GM21825 (cell line): ENCODE data around the gene JAKMIP1.
"Not testable (repeated sequence)": the region's sequence is repeated elsewhere in the genome, so short reads cannot be mapped to it uniquely, and the experiment has no call there.

ENCODE experiments used
- ATAC-seq: cut with Tn5 transposase; IDR thresholded peaks from one replicate; pipeline ENCODE4 v1.9.1; 2021; ENCODE audit warnings: mild to moderate bottlenecking, moderate library complexity; ENCODE audit not compliant: unreplicated experiment

The JAKMIP1 gene

GRCh38 chr4:6150046-6150735, 50.2 kb downstream of the JAKMIP1 start:
- ATAC-seq: no peak

GRCh38 chr4:6148506-6149205, 51.7 kb downstream of the JAKMIP1 start:
- no peak for ATAC-seq

GRCh38 chr4:6147441-6147840, 52.9 kb downstream of the JAKMIP1 start:
- ATAC-seq: no peak

DNA sequence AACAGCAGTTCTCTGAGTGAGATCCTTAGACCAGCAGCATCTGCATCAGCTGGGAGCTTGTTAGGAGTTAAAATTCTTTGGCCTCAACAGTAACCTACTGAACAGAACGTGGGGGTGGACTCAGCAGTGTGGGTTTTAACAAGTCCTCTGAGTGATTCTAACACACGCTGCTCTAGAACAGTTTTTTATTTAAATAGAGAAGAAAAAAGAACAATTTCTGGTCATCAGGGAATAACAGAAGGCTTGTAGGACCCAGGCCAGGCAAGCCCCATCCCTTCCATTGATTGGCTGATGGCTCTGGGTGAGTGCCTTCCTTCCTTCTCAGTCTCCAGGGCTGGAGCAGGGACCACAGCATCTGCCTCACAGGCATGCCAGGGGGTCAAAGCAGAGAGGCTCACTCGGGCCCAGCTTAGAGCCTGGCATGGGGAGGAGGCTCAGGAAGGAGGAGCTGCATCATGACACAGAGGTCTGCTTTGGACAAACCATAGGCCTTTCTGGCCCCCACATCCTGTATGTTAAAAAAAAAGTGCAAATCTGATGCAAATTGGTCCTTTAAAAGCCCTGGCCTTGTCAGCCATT, 56.7 kb downstream of the JAKMIP1 start:
- ATAC-seq: no peak

DNA sequence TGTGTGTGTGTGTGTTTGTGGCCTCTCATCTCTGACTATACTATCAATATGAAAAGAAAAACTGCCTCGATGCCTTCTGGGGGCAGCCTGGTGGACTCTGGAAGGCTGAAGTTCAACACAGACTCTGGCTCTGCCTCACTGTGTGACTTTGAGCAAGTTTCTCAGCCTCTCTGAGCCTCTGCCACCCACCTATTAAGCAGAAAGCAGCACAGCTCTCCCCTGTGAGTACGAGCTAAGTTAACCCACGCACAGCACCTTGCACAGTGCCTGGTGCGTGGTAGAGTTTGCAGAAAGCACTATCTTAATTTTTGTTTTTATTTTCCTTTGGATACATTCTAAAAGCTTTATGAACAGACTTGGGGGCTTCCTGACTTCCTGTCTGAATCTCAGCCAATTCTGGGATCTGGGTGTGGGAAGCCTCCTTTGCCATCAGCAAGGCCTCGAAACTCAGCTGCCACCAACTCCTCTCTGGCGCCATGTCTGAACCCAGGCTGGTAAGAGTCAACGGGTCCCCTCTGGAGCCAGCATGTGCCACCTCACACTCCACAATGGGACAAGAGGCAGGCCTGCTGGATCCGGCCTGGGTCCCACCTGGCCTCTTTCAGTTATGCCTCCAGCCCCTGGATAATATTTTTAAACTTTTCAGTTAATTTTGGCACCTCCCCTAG, 57.3 kb downstream of the JAKMIP1 start:
- no peak for ATAC-seq

- ATAC-seq: no peak
Observed at GRCh38 chr4:6142511-6142910, 57.8 kb downstream of the JAKMIP1 start.

DNA sequence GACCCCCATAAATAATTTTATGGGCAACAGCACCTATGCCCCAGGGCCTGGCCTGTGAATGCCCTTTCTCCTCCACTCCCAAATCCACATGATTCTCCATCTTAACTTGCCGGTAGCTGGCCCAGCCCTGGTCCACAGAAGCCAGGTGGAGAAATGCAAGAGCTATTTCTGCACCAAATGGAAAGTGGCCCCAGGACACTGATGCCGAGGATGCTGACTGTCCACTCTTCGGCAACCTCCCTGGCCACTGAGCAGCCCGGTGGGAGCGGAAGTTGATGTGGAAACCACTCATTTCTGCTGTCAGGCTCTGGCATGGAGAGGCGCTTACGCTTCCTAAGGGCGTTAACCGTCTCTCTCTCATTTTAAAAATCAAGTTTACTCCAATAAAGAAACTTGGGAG, 58.8 kb downstream of the JAKMIP1 start:
- ATAC-seq: no peak

DNA sequence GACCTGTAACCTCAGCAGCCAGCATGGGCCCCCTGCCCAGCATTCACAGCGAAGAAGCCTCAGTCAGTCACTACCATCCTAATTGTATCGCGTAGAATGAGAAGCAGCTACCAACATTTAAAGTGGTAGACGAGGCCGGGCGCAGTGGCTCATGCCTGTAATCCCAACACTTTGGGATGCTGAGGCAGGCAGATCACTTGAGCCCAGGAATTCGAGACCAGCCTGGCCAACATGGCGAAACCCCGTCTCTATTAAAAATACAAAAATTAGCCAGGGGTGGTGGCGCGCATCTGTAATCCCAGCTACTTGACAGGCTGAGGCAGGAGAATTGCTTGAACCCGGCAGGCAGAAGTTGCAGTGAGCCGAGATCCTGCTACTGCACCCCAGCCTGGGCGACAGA, 59.3 kb downstream of the JAKMIP1 start:
- not testable (repeated sequence) for ATAC-seq

GRCh38 chr4:6137747-6138135, 62.6 kb downstream of the JAKMIP1 start:
- ATAC-seq: no peak

- no peak for ATAC-seq
Observed at GRCh38 chr4:6137027-6137746, 63.2 kb downstream of the JAKMIP1 start.

GRCh38 chr4:6134612-6135220, 65.6 kb downstream of the JAKMIP1 start:
- ATAC-seq: peak; percentile 78

DNA sequence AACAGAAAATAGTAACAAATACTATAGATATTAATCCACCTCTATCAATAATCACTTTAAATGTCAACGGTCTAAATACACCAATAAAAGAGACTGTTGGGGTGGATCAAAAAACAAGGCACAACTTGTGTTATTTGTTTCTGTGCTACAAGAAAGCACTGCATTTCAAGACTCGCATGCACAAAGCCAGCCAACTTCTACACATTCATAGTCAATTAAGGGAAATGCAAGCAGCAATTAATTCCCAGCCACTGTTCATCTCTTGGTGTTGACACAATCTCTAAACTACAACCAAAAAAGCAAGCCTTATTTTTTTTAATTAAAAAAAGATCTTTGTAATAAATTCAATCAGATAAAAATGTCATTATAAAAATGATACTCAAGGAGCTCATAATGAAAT, 67.6 kb downstream of the JAKMIP1 start:
- no peak for ATAC-seq

- ATAC-seq: no peak
Observed at GRCh38 chr4:6128221-6128850, 72.0 kb downstream of the JAKMIP1 start.

DNA sequence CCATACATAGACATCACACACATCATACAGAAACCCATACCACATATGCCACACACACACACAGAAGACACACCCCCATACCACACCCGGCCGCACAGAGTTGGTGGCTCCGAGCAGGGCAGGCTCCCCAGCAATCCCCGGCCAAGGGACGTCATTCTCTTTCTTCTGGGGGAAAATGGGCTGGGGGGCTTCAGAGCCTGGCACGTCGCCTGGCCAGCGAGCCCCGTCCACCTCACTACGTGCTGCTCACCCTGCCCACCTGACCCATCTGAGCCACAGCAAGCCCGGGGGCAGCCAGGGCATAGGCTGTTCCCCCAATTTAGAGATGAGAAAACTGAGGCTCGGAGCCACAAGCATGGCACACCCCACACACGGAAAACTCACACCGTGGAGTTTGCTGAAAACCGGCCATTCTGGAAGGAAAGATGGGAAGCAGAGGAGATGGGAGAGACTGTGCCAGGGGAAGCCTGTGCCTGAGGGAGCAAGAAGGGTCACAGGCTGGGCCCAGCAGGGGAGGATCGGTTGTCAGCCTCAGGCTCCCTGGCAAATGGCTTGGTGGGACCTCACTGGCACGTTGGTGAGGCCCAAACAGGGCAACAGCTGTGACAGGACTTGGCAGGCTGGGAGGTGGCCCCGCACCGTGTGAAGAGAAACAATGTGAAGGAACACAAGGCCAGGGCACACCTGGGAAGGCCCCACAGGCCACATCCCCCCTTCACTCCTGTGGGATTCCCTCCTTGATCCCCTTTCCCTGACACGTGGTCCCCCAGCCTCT, 73.2 kb downstream of the JAKMIP1 start:
- ATAC-seq: no peak

DNA sequence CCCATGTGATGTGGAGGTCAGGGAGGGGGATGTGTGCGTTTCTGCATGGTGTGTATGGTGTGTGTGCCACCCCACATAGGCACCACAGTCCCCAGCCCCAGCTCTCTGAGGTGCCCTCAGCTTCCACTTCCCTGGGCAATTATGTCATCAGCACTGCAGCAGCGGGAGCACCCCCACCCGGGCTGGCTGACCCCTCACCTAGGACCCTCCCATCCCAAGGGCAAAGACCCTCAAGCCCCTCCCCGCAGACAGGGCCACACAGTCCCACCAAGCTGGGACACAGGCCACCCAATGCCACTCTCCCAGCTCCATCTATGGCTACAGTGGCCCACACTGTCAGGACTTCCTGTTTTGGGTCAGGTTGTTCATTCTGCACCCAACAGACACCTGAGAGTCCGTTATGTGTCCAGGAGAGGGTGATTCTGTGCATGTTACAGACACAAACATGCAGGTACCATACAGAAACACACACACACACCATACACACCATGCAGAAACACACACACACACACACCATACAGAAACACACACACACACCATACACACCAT, 75.2 kb downstream of the JAKMIP1 start:
- ATAC-seq: no peak

GRCh38 chr4:6124386-6125102, 75.8 kb downstream of the JAKMIP1 start:
- ATAC-seq: no peak

GRCh38 chr4:6123976-6124375, 76.4 kb downstream of the JAKMIP1 start:
- no peak for ATAC-seq

- no peak for ATAC-seq
Observed at GRCh38 chr4:6123541-6123940, 76.8 kb downstream of the JAKMIP1 start.

DNA sequence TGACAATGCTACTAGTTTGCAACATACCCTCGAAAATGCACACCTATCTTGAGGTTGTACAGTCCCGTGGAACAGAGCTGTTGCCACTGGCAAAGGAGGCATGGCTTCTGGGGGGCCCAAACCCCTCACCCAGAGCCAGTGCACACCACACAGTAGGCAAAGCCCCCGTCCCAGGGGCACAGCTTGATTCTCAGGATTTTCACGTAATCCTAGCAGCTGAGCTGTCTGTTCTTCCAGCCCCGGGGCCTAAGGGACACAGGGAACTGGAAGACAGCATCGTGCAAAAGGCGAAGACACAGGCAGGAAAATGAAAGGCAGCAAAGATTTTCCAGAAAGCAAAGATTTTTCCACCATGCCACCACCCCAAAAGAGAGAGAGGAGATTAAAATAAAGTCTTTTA, 77.2 kb downstream of the JAKMIP1 start:
- no peak for ATAC-seq
